ENCODE data around the gene PIK3R5.
A peak's percentile ranks its signal among the peaks of the same experiment; 100 is the strongest.

DNA sequence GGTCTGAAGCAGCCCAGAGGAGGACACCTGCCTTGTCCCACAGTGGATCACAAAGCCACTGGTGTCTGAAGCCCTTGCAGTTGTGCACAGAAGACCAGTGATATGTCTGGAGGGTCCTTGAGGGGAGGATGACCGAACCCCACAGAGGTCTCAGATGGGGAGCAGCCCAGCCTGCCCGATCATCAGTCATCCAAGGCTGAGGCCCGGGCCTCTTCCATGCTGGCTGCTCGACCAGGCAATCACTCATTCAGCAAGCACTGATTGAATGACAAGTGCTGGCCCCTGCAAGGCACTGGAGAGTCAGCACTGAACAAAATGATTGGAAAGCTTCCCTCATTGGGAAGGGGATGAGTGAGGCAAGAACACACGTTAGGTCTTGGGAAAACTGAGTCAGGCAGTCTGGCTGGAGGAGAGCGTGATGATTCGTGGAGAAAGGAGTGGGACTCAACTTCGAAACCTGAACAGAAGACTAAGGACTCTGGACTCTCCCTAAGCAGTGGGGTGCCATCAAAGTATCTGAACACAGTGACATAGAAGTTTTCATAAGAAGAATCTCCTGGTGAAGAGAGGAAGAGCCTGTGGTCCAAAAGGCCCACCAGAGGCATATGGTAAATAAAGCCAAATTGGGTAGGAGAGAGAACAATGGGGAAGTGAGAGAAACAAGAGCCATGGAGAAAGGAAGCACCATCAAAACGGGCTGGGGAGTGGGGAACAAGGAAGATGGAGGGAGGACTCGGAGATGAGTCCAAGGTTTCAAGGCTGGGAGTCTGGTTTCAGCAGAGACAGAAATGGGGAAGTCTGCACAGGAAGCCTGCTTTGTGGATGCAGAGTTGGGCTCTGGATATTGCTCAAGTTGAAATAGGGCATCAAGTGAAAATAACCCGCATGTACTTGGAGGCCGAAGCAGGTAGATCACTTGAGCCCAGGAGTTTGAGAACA lies 10.2 kb downstream of the PIK3R5 start:
- TF ChIP-seq EP300 (IDR thresholded peaks at IDR 0.05): peak in 1 of 2 donors; percentile 54
- TF ChIP-seq, protein P1, sequence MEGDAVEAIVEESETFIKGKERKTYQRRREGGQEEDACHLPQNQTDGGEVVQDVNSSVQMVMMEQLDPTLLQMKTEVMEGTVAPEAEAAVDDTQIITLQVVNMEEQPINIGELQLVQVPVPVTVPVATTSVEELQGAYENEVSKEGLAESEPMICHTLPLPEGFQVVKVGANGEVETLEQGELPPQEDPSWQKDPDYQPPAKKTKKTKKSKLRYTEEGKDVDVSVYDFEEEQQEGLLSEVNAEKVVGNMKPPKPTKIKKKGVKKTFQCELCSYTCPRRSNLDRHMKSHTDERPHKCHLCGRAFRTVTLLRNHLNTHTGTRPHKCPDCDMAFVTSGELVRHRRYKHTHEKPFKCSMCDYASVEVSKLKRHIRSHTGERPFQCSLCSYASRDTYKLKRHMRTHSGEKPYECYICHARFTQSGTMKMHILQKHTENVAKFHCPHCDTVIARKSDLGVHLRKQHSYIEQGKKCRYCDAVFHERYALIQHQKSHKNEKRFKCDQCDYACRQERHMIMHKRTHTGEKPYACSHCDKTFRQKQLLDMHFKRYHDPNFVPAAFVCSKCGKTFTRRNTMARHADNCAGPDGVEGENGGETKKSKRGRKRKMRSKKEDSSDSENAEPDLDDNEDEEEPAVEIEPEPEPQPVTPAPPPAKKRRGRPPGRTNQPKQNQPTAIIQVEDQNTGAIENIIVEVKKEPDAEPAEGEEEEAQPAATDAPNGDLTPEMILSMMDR (IDR thresholded peaks at IDR 0.05): no peak

All from tibial nerve (tissue), 4 donors.